GM12878 (cell line): ENCODE measurements around the gene PCED1B. TPM values are rescaled to one million over a fixed set of nuclear protein-coding genes. Genes with fewer than 3 reads are reported as not detected.

Experiments
- ATAC-seq: fragments of 200-7000 bp; cut with Tn5 transposase; 3 replicates; pipeline ENCODE4 v1.9.1; 2020; ENCODE audit warnings: mild to moderate bottlenecking, moderate library complexity
- BruUV-seq: library from RNA; stranded (reverse); fragments of 400-500 nt; replicated peaks from 2 replicates; lab custom pipeline; 2021; lab: Mats Ljungman, UMichigan
- CTCF ChIA-PET: fragments of 300-600 bp; sonication (Branson Sonifier 250); formaldehyde crosslinking; extraction: SDS; loops from one replicate; lab custom pipeline; 2021; ENCODE audit warnings: inconsistent platforms; lab: Yijun Ruan, JAX
- POLR2A ChIA-PET: fragments of 350-600 bp; formaldehyde crosslinking; extraction: SDS; loops from one replicate; lab custom pipeline; 2021; ENCODE audit warnings: inconsistent platforms; lab: Charles Lee
- RAD21 ChIA-PET: fragments of 300-600 bp; sonication (Branson Sonifier 250); formaldehyde crosslinking; loops from one replicate; lab custom pipeline; 2023; ENCODE audit warnings: antibody characterized with exemption; ENCODE audit not compliant: unreplicated experiment; lab: Charles Lee
- SMC1A ChIA-PET: fragments of 300-600 bp; sonication (Branson Sonifier 250); formaldehyde crosslinking; loops from one replicate; lab custom pipeline; 2023; ENCODE audit not compliant: unreplicated experiment, uncharacterized antibody; lab: Charles Lee
- DNase-seq: peaks from one replicate; pipeline ENCODE4 v3.0.0-alpha.2; 2011; ENCODE audit warnings: low read depth, low spot score
- FAIRE-seq: peaks from 3 replicates; lab custom pipeline; 2011; peaks lifted over from hg19 to GRCh38; lab: Jason Lieb, UNC
- H2AFZ ChIP-seq: 2 replicates; pipeline ENCODE4 v1.6.0; 2011; ENCODE audit warnings: low read depth, low read length, control low read depth; ENCODE audit not compliant: control insufficient read depth
- H3K27ac ChIP-seq: 2 replicates; pipeline ENCODE4 v1.5.1; 2011; ENCODE audit warnings: control low read depth; ENCODE audit not compliant: control insufficient read depth, insufficient read depth
- H3K27me3 ChIP-seq, 2 experiments: replicated peaks in 1 of 2; 2 replicates each; pipeline versions ENCODE4 v1.6.0 to v1.6.1; 2011; ENCODE audit warnings: low read length in 1 of 2; ENCODE audit not compliant: control insufficient read depth in 2 of 2, insufficient read depth in 2 of 2
- H3K36me3 ChIP-seq, 2 experiments: 2 replicates each; pipeline ENCODE4 v1.5.1; 2011; ENCODE audit warnings: low read length in 1 of 2; ENCODE audit not compliant: control insufficient read depth in 2 of 2, insufficient read depth in 2 of 2
- H3K4me1 ChIP-seq: 2 replicates; pipeline ENCODE4 v1.6.1; 2011; ENCODE audit warnings: mild to moderate bottlenecking, low read length, moderate library complexity, mixed read lengths; ENCODE audit not compliant: control insufficient read depth, insufficient read depth
- H3K4me2 ChIP-seq: 2 replicates; pipeline ENCODE4 v1.6.0; 2011; ENCODE audit warnings: control low read depth; ENCODE audit not compliant: control insufficient read depth, insufficient read depth
- H3K4me3 ChIP-seq: fragments of 200-600 bp; sonication (generic); 2 replicates; pipeline ENCODE4 v1.5.1; 2016
- H3K79me2 ChIP-seq: 2 replicates; pipeline ENCODE4 v1.6.0; 2011; ENCODE audit warnings: low read length; ENCODE audit not compliant: control insufficient read depth, insufficient read depth
- H3K9ac ChIP-seq: 2 replicates; pipeline ENCODE4 v1.8.0; 2011; ENCODE audit warnings: low read length, control low read depth, mixed read lengths; ENCODE audit not compliant: control insufficient read depth, insufficient read depth
- H3K9me3 ChIP-seq: replicated peaks from 3 replicates; pipeline ENCODE4 v1.5.1; 2011; ENCODE audit warnings: mild to moderate bottlenecking, low read length; ENCODE audit not compliant: control insufficient read depth, insufficient read depth
- H4K20me1 ChIP-seq: 2 replicates; pipeline ENCODE4 v1.6.0; 2011; ENCODE audit not compliant: control insufficient read depth, insufficient read depth
- BHLHE40 ChIP-seq, 2 experiments: fragments of 450-650 bp in 1 of 2; IDR thresholded peaks; 2 replicates each; pipeline ENCODE4 v1.6.1; 2011 to 2017; ENCODE audit warnings: low read depth in 2 of 2, borderline replicate concordance in 1 of 2, improper control_type of control experiment in 1 of 2, low read length in 1 of 2, mild to moderate bottlenecking in 1 of 2
- CBX5 ChIP-seq: sonication (generic); IDR thresholded peaks from 2 replicates; pipeline ENCODE4 v1.6.1; 2016; ENCODE audit warnings: low read depth, moderate library complexity, mild to moderate bottlenecking, inconsistent platforms
- EP300 ChIP-seq, 2 experiments: fragments of 150-350 bp in 1 of 2; IDR thresholded peaks; 2 replicates each; pipeline ENCODE4 v1.6.1; 2011 to 2012; ENCODE audit warnings: low read depth in 2 of 2, low read length in 2 of 2, borderline replicate concordance in 1 of 2, improper control_type of control experiment in 1 of 2, inconsistent platforms in 1 of 2; ENCODE audit not compliant: control insufficient read depth in 1 of 2
- GABPA ChIP-seq: IDR thresholded peaks from 2 replicates; pipeline ENCODE4 v1.6.1; 2014; ENCODE audit warnings: antibody characterized with exemption, low read depth, mild to moderate bottlenecking, inconsistent platforms
- MLLT1 ChIP-seq: fragments of 450-650 bp; IDR thresholded peaks from 2 replicates; pipeline ENCODE4 v1.6.1; 2016; ENCODE audit warnings: mild to moderate bottlenecking
- NKRF ChIP-seq: fragments of 450-650 bp; conservative IDR thresholded peaks from 2 replicates; pipeline ENCODE4 v1.6.1; 2017; ENCODE audit warnings: mild to moderate bottlenecking, moderate library complexity
- NR2F1 ChIP-seq: fragments of 450-650 bp; conservative IDR thresholded peaks from 2 replicates; pipeline ENCODE4 v1.6.1; 2017; ENCODE audit warnings: mild to moderate bottlenecking
- SREBF1 ChIP-seq: IDR thresholded peaks from 2 replicates; pipeline ENCODE4 v1.6.1; 2012; ENCODE audit warnings: mild to moderate bottlenecking, low read length
- SREBF2 ChIP-seq: IDR thresholded peaks from 2 replicates; pipeline ENCODE4 v1.6.1; 2012; ENCODE audit warnings: mild to moderate bottlenecking, low read length
- TAF1 ChIP-seq: IDR thresholded peaks from 2 replicates; pipeline ENCODE4 v1.6.1; 2011; ENCODE audit warnings: mild to moderate bottlenecking, low read depth, low read length, borderline replicate concordance
- USF2 ChIP-seq: IDR thresholded peaks from 2 replicates; pipeline ENCODE4 v1.6.1; 2011; ENCODE audit warnings: low read depth, low read length, improper control_type of control experiment, borderline replicate concordance
- WRNIP1 ChIP-seq: IDR thresholded peaks from 2 replicates; pipeline ENCODE4 v1.6.1; 2011; ENCODE audit warnings: low read depth, low read length, improper control_type of control experiment, borderline replicate concordance
- WGBS: methylation state at CpG from one replicate; pipeline ENCODE4 v1.1.6; 2016; ENCODE audit warnings: low lambda C conversion rate; ENCODE audit not compliant: insufficient replicate concordance, insufficient coverage; ENCODE audit errors: missing lambda C conversion rate; 5-methylcytosine and 5-hydroxymethylcytosine counted together
- in situ Hi-C: fragments of 300-500 bp; cut with MboI; formaldehyde crosslinking; loops from 9 replicates; pipeline ENCODE4 v1.14.3; 2018; ENCODE audit warnings: mixed read lengths
- intact Hi-C: fragments of 100-400 bp; cut with micrococcal nuclease; formaldehyde crosslinking; loops from one replicate; pipeline ENCODE4 v1.14.2; 2022; ENCODE audit not compliant: unreplicated experiment
- polyA plus RNA-seq, 11 experiments: library from polyadenylated mRNA; depleted of rRNA in 4 of 11; unstranded in 6 of 11; stranded (reverse) in 5 of 11; fragments of >200 nt; fragmentation: Nextera tagmentation in 4 of 11; fragmentation: Illumina TruSeq in 1 of 11; extraction: Ambion mirVana in 4 of 11; extraction: Trizol in 1 of 11; gene quantifications; 1 replicate in 1 of 11; 2 replicates in 10 of 11; pipeline versions ENCODE4 v1.2.1 to v1.2.3, GENCODE V29; 2011 to 2016; ENCODE audit warnings: inconsistent platforms in 2 of 11, missing spikeins in 2 of 11, low read depth in 1 of 11
- total RNA-seq, 4 experiments: library from RNA; depleted of rRNA in 3 of 4; stranded (reverse); fragments of >200 nt in 3 of 4; fragmentation: Illumina TruSeq in 1 of 4; extraction: Trizol in 1 of 4; gene quantifications; 2 replicates each; pipeline versions ENCODE4 v1.2.1 to v1.2.3, GENCODE V29; 2013 to 2021
- TF ChIP-seq, protein P1 (sequence below): fragments of 450-650 bp; IDR thresholded peaks from 2 replicates; pipeline ENCODE4 v1.6.1; 2017; ENCODE audit warnings: mild to moderate bottlenecking, low read depth, inconsistent platforms; ENCODE audit not compliant: poor library complexity, severe bottlenecking

PCED1B gene
- total and polyA plus RNA-seq, 10 of the 15 experiments (the other 5 are each of a cell fraction or from before 2014, with no cell fraction given) = 0.80 to 8.8 (median 3.0) TPM

- SMC1A ChIA-PET = interaction anchor here (0.9 kb wide), 1 partner anchor 64 kb away, joined by 3 read pairs; no protein-coding TSS in a partner anchor
- no peak for FAIRE-seq
- H2AFZ ChIP-seq = no peak overlapping the region
Measured at GRCh38 chr12:47276253-47276620, 196.8 kb downstream of the PCED1B start.

More at GRCh38 chr12:47276253-47276620, 196.8 kb downstream of the PCED1B start:
- Histone ChIP-seq H3K9me3 (no peaks in the 10 kb centered on the region), H3K4me2 (no peak overlapping the region), H3K27ac (no peak overlapping the region), H3K27me3 (peaks cover 0 to 7% of the 10 kb centered on the region in 2 experiments; a peak in 2 of 4 replicates), H3K36me3 (no peaks in the 10 kb centered on the region), H4K20me1 (no peaks in the 10 kb centered on the region), H3K4me3 (no peak overlapping the region), H3K4me1 (peaks cover 5% of the 10 kb centered on the region), H3K79me2 (no peaks in the 10 kb centered on the region), H3K9ac (no peak overlapping the region)
- intact Hi-C loops (no loop called here), in situ Hi-C loops (no loop called here)
- 62% methylated on average over 5 of the region's 5 CpGs for WGBS
- RAD21 ChIA-PET = interaction anchor here (0.8 kb wide), 1 partner anchor 145 kb away, joined by 3 read pairs; no protein-coding TSS in a partner anchor
- DNase-seq = no peak
- no TSS peak for BruUV-seq
- ATAC-seq = no peak
- CTCF ChIA-PET = interaction anchor here (0.7 to 1.0 kb wide), 2 partner anchors 9 to 120 kb away, joined by 3 read pairs; no protein-coding TSS in a partner anchor
- TF ChIP-seq USF2 (no peak), SREBF2 (no peak), NR2F1 (no peak), CBX5 (no peak), SREBF1 (no peak), MLLT1 (no peak), BHLHE40 (IDR thresholded peaks at IDR 0.05; ENCODE audit: borderline replicate concordance in 1 of 2, low read depth in 2 of 2, low read length in 1 of 2) (no peak), GABPA (no peak), EP300 (IDR thresholded peaks at IDR 0.05; ENCODE audit: borderline replicate concordance in 1 of 2, control insufficient read depth in 1 of 2, low read depth in 2 of 2, low read length in 2 of 2) (no peak), TAF1 (no peak), NKRF (no peak), WRNIP1 (no peak)
- TF ChIP-seq, protein P1, sequence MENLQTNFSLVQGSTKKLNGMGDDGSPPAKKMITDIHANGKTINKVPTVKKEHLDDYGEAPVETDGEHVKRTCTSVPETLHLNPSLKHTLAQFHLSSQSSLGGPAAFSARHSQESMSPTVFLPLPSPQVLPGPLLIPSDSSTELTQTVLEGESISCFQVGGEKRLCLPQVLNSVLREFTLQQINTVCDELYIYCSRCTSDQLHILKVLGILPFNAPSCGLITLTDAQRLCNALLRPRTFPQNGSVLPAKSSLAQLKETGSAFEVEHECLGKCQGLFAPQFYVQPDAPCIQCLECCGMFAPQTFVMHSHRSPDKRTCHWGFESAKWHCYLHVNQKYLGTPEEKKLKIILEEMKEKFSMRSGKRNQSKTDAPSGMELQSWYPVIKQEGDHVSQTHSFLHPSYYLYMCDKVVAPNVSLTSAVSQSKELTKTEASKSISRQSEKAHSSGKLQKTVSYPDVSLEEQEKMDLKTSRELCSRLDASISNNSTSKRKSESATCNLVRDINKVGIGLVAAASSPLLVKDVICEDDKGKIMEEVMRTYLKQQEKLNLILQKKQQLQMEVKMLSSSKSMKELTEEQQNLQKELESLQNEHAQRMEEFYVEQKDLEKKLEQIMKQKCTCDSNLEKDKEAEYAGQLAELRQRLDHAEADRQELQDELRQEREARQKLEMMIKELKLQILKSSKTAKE = no peak
- POLR2A ChIA-PET = no interaction called here
